Loucy (cell line): ENCODE results near the gene ATXN2.
"Not testable (repeated sequence)": the region's sequence is repeated elsewhere in the genome, so short reads cannot be mapped to it uniquely, and the experiment has no call there.

Experiments
- H2AFZ ChIP-seq: fragments of 200-600 bp; sonication (generic); 2 replicates; pipeline ENCODE4 v1.6.0; 2016; ENCODE audit warnings: antibody characterized with exemption, mild to moderate bottlenecking, low read length, moderate library complexity
- H3F3A ChIP-seq: fragments of 200-600 bp; 2 replicates; pipeline ENCODE4 v1.6.0; 2016; ENCODE audit warnings: antibody characterized with exemption, low read depth, mild to moderate bottlenecking
- H3K27me3 ChIP-seq: fragments of 200-600 bp; sonication (generic); 2 replicates; pipeline ENCODE4 v1.6.1; 2014; ENCODE audit warnings: low read length, mild to moderate bottlenecking; ENCODE audit not compliant: insufficient read depth, poor library complexity, severe bottlenecking
- H3K36me3 ChIP-seq: fragments of 200-600 bp; sonication (generic); 2 replicates; pipeline ENCODE4 v1.6.1; 2016; ENCODE audit warnings: low read length; ENCODE audit not compliant: insufficient read depth
- H3K4me1 ChIP-seq: fragments of 200-600 bp; sonication (generic); 2 replicates; pipeline ENCODE4 v1.5.1; 2014; ENCODE audit warnings: low read length, mild to moderate bottlenecking; ENCODE audit not compliant: insufficient read depth, poor library complexity, severe bottlenecking
- H3K4me2 ChIP-seq: fragments of 200-600 bp; sonication (generic); 2 replicates; pipeline ENCODE4 v1.6.0; 2014; ENCODE audit warnings: antibody characterized with exemption, low read length, low read depth, mild to moderate bottlenecking; ENCODE audit not compliant: poor library complexity, severe bottlenecking
- H3K4me3 ChIP-seq: fragments of 200-600 bp; sonication (generic); 2 replicates; pipeline ENCODE4 v1.5.1; 2014; ENCODE audit warnings: low read length, mild to moderate bottlenecking, mixed read lengths; ENCODE audit not compliant: poor library complexity, severe bottlenecking
- H3K79me2 ChIP-seq: fragments of 200-600 bp; sonication (generic); 2 replicates; pipeline ENCODE4 v1.6.1; 2014; ENCODE audit warnings: low read length; ENCODE audit not compliant: insufficient read depth
- H3K9ac ChIP-seq: fragments of 200-600 bp; sonication (generic); 2 replicates; pipeline ENCODE4 v1.6.0; 2014; ENCODE audit warnings: mild to moderate bottlenecking, low read depth, low read length, moderate library complexity; ENCODE audit not compliant: poor library complexity, severe bottlenecking
- H3K9me2 ChIP-seq: fragments of 200-600 bp; sonication (generic); replicated peaks from 2 replicates; pipeline ENCODE4 v1.6.1; 2016; ENCODE audit warnings: low read depth, low read length, mixed read lengths
- H3K9me3 ChIP-seq: fragments of 200-600 bp; sonication (generic); 2 replicates; pipeline ENCODE4 v1.6.1; 2014; ENCODE audit warnings: mild to moderate bottlenecking, antibody characterized with exemption, low read length, low read depth; ENCODE audit not compliant: insufficient read depth
- H4K20me1 ChIP-seq: fragments of 200-600 bp; sonication (generic); 2 replicates; pipeline ENCODE4 v1.6.0; 2014; ENCODE audit warnings: antibody characterized with exemption, low read length, mild to moderate bottlenecking; ENCODE audit not compliant: insufficient read depth, poor library complexity, severe bottlenecking
- CTCF ChIP-seq: fragments of 200-600 bp; sonication (generic); conservative IDR thresholded peaks from 2 replicates; pipeline ENCODE4 v1.5.1; 2014; ENCODE audit warnings: mild to moderate bottlenecking, antibody characterized with exemption, low read length
- EZH2phosphoT487 ChIP-seq: fragments of 200-600 bp; IDR thresholded peaks from 2 replicates; pipeline ENCODE4 v1.6.1; 2018; ENCODE audit warnings: antibody characterized with exemption, mild to moderate bottlenecking, moderate library complexity, borderline replicate concordance

The ATXN2 gene

GRCh38 chr12:111494676-111495075 is 104.4 kb downstream of the ATXN2 start:
- no peak for TF ChIP-seq EZH2phosphoT487
- no peak for TF ChIP-seq CTCF
- no peaks in the 10 kb centered on the region for H3K27me3 ChIP-seq
- no peaks in the 10 kb centered on the region for H3K9me2 ChIP-seq
- H3K4me3 ChIP-seq = no peak overlapping the region
- H3K9ac ChIP-seq = no peak overlapping the region
- no peak overlapping the region for H2AFZ ChIP-seq
- no peaks in the 10 kb centered on the region for H3F3A ChIP-seq
- H3K4me2 ChIP-seq = no peak overlapping the region
- H4K20me1 ChIP-seq = no peaks in the 10 kb centered on the region
- H3K4me1 ChIP-seq = no peaks in the 10 kb centered on the region
- no peaks in the 10 kb centered on the region for H3K79me2 ChIP-seq
- H3K9me3 ChIP-seq = no peaks in the 10 kb centered on the region
- H3K36me3 ChIP-seq = peaks cover 50% of the 10 kb centered on the region; the same call in 1 of the 2 replicates

GRCh38 chr12:111492979-111493378 is 106.1 kb downstream of the ATXN2 start:
- H3K79me2 ChIP-seq, H2AFZ ChIP-seq, H3K9me3 ChIP-seq, H3K4me1 ChIP-seq, H3K9me2 ChIP-seq, H3K4me3 ChIP-seq, H3K4me2 ChIP-seq, H4K20me1 ChIP-seq, H3F3A ChIP-seq, H3K9ac ChIP-seq, H3K27me3 ChIP-seq: not testable (repeated sequence)
- H3K36me3 ChIP-seq = peaks cover 61% of the 10 kb centered on the region

GRCh38 chr12:111488798-111489197 is 110.3 kb downstream of the ATXN2 start:
- Histone ChIP-seq H3K4me2 (no peak overlapping the region), H3K9me3 (no peaks in the 10 kb centered on the region), H3K4me3 (no peak overlapping the region), H3K79me2 (no peaks in the 10 kb centered on the region), H4K20me1 (no peaks in the 10 kb centered on the region), H3K36me3 (peaks cover 79% of the 10 kb centered on the region), H3K4me1 (no peaks in the 10 kb centered on the region), H3K27me3 (no peaks in the 10 kb centered on the region), H3F3A (no peaks in the 10 kb centered on the region), H3K9me2 (no peaks in the 10 kb centered on the region), H3K9ac (no peak overlapping the region), H2AFZ (no peak overlapping the region)
- TF ChIP-seq CTCF (no peak), EZH2phosphoT487 (no peak)

- H3K27me3 ChIP-seq = no peaks in the 10 kb centered on the region
- peaks cover 83% of the 10 kb centered on the region for H3K36me3 ChIP-seq
- no peaks in the 10 kb centered on the region for H3K9me2 ChIP-seq
- no peaks in the 10 kb centered on the region for H3K4me1 ChIP-seq
- TF ChIP-seq EZH2phosphoT487 = no peak
- H3K79me2 ChIP-seq = no peaks in the 10 kb centered on the region
- no peaks in the 10 kb centered on the region for H4K20me1 ChIP-seq
- H3F3A ChIP-seq = no peaks in the 10 kb centered on the region
- H3K9me3 ChIP-seq = no peaks in the 10 kb centered on the region
- no peak overlapping the region for H3K4me3 ChIP-seq
- no peak overlapping the region for H2AFZ ChIP-seq
- H3K4me2 ChIP-seq = no peak overlapping the region
- no peak overlapping the region for H3K9ac ChIP-seq
These were observed 110.8 kb downstream of the ATXN2 start for GRCh38 chr12:111488271-111488670.
